COLO829 (cell line): ENCODE results near the gene PEX14.

Source experiments
- DNase-seq: peaks from one replicate; pipeline ENCODE4 v3.0.0; 2012; ENCODE audit warnings: low spot score

The PEX14 gene

DNA sequence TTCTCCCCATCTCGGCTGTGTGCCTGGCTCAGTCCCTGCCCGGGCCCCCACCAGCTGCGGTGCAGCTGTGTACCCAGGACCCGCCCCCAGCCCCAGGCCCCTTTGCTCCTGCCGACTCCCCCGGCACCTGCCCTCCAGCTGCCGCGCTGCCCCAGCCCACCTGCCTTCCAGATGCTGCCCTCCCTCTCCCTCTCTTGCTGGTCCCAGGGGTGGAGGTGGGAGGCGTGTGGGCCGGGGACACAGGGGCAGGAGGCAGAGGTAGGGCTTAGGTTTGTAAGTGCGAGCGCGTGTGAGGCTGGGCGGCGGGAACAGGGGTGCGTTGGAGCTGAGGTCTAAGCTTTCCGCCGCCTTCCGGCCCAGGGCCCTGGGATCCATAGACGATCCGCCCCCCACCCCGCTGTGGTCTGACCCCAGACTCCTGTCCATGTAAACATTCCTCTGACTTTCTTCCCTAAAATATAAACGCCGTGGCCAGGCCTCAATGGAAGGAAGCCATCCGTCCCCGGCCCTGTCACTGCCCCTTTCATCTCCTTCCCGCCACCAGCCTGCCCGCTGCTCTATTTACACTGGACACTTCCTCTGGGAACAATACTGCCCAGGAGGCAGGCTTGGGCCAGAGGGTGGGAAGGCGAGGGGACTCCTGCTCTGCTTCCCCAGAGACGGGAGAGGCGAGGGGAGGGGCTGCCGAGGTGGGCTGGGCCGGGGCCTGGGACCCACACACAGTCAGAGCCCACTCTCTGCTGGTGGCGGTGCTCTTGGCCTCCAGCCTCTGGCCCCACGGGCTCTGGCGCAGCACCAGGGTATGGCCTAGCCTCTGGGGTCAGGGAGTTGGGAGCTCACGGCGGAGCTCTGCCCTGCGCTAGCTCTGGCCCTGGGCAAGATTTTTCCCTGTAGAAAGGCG lies 193.4 kb downstream of the PEX14 start:
- no peak for DNase-seq

DNA sequence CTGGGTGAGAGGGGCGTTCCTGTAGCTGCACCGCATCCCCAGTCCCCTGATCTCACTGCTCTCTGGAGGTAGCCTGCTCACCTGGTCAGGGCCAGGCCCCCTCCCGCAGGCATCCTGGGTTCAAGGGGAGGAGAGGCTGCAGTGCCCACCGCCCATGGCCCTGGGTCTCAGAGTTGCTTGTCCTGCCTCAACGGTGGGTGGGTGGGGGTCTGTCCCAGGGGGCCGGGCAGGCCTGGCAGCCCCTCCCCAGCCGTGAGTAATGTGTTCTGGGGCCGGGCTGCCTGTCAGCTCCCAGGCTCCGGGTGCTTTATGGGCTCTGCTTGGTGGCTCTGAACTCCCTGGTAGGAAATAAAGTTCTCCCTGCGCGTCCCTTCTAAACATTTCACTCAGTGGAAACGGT lies 194.8 kb downstream of the PEX14 start:
- DNase-seq: no peak

- DNase-seq: no peak
These were observed 195.4 kb downstream of the PEX14 start for GRCh38 chr1:10670190-10670589.

DNA sequence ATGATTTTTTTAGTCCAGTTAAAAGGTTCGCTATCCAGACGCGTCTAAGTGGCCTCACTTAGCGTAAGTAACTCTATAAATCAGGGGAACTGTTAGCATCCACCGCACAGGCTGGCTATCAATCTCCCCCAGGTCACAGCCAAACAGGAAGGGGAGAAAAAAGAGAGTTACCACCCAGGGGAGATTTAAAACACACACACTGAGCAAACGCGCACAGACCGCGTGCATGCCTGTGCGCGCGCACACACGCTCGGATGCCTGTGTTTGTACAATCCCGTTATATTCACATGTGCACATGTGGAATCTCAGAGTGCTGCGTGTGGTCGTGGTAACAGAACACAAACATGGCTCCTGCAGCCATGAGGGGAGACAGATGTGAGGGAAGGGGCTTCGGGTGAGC lies 196.3 kb downstream of the PEX14 start:
- DNase-seq: no peak

DNA sequence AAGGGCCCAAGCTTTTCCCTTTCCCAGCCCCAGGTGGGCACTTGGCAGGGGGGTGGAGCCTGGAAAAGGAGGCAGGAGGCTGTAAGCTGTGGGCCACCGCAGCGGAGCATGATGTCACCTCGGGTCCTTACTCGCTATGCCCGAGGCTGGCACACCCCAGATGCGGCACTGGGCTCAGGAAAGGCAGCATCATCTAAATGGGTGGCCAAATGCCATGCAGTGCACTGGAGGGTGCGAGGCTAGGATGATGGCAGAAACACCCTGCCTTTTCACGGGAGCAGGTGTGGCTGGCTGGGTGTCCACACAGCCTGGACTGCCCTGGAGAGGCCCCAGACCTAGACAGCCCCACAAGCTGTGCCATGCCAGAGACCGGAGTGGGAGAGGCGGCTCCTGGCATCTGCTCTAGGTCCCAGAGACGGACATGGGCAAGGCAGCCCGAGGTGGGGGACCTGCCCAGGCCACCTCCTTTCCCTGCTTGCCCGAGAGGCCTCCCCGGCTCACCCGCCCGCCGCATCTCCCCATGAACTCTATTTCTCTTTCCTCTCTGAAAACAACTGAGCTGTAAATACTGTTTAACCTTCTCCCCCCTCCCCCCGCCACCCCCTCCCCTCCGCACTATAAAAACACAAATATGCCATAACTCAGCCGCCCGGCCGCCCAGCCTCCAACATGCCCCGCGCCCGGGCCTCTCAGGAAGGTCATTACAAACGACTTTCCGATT lies 197.0 kb downstream of the PEX14 start:
- no peak for DNase-seq

DNA sequence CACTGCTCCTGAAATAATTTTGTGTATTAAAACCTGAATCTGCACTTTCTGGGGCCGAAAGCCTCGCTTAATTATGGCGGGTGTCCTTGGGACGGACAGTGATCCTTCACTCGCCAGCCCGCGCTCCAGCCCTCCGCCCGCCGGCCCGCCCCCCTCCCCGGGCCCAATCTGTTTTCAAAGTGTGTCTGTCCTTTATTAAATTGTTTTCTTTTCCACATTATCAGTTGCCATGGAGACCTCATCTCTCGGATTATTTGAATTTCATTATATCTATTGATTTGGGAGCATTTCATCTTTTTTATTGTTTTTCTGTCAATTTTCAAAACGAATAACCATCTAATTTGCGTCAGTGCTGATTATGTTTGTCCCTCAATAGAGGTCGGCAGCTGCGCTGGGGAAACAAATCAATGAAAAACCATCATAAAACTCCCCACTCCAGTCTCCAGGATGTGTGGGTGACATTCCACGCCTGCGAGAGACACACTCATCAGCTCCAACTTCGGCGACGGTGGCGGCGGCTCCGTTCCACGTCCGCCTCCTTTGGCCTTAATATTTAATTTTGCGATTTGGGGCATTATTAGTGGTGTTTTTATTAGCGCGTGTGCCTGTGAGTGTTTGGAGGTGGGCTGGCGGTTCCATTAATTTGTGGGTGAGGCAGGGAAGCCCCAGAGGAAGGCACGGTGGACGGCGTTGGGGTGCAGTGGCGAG lies 197.7 kb downstream of the PEX14 start:
- no peak for DNase-seq

DNA sequence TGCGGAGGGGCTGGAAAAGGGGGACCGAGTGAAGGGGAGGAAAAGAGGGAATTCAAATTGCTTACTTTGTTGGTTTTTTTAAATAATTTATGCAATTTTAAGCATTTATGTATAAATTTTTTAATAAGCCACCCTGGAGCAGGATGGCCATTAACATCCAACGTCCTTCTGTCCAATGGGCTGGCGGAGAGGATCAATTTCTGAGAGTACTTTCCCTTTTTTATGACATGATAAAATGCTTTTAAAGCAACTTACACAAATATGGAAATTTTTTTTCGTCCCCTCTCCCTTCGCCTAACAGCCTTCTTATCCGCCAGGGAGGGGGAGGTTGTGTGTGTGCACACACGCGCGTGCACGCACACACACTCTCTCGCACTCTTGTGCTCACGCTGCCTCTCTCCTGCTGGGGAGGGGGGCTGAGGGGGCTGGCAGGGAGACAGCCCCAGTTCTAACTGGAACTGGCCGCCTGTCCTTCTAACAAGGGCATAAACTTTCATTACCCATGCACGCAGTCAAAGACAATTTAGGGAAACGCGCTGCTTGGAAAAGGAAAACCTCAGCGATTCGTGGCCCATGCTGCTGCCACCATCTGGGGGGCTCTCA lies 198.5 kb downstream of the PEX14 start:
- DNase-seq: no peak

- DNase-seq: no peak
These were observed 199.5 kb downstream of the PEX14 start for GRCh38 chr1:10674222-10674621.

- no peak for DNase-seq
These were observed 200.2 kb downstream of the PEX14 start for GRCh38 chr1:10674700-10675609.

DNA sequence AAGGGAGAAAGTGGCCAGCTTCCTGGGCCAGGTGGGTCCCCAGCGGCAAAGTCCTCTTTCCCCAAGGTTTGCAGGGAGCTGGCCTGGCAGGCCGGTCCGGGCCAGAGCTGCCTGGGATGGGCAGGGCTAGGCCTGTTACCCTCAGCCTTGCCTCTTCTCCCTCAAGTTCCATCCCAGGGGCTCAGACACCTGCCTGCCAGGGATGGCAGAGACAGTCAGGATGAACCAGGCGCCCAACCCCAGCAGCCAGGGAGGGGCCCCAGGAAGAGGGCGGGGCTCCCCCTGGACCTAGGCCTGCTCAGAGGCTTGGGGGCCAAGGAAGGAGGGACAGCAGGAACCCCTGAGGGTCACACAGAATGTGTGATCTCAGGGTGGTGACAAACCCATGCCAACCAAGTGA lies 201.1 kb downstream of the PEX14 start:
- DNase-seq: no peak

GRCh38 chr1:10676963-10677362 lies 202.2 kb downstream of the PEX14 start:
- DNase-seq: no peak

DNA sequence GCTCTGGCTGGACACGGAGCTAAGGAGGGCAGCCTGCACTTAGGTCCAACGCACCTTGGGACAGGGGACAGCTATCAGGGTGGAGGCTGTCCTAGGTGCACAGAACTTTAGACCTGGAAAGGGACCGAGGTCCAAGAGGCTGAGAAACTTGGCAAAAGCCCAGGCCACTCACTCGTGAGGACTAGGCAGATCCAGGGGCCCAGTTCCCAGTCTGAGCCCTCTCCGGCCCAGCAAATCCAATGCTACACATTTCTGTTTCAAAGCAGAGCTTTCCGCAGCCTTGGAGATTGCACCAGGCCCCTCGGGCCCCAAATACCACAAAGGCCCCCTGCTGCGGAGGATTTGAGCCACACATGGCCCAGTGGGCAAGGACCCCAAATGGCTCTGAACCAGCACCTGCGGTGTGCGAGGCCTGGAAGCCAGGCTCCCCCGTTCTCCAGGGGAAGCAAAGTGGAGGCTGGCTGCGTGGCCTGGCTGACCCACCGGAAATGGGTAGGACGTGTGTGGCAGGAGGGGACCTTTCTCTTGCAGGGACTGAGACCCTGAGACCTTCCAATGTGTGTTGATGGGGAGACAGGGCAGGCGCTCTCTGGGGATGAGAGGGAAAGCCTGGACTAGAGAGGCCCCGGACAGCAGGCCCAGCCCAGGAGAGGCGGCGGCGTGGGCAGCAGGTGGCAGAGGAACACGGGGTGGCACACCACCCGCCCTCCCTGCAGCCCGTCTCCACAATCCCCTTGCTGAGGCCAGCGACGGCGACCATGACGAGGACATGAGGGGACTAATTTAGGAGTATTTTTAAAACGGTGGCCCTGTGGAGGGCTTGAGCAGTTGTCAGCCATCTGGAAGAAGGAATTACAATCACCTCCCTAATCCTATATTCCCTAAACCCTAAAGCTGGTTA lies 203.0 kb downstream of the PEX14 start:
- no peak for DNase-seq

DNA sequence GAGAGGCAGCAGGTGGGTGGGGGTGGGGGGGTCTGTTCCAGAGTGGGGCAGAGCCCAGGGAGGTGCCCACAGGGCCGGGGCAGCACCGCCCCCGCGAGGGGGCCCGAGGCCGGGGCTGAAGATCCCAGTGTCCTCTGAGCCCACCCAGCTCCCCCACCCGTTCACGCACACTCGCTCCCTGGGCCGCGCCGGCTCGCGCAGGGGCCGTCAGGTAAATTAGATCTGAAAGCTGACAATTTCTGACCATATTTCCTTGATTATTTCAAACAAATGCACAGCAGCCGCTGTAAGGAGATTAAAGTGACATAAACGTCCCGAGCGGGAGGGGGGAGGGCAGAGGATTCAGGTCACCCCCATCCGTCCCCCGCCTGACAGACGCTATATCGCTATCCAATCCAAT lies 203.7 kb downstream of the PEX14 start:
- DNase-seq: no peak

GRCh38 chr1:10678852-10679251 lies 204.1 kb downstream of the PEX14 start:
- DNase-seq: no peak

- DNase-seq: peak; percentile 21
These were observed 204.9 kb downstream of the PEX14 start for GRCh38 chr1:10679496-10680220.
